ENCODE results near the gene TMEM145. TPM values are rescaled to one million over a fixed set of nuclear protein-coding genes. Genes with fewer than 3 reads are reported as not detected.

TMEM145 gene
- total and polyA plus RNA-seq, 2 donors from 2014 or later, result not detected

- no peak for FAIRE-seq
- H3K36me3 ChIP-seq (ENCODE audit: control insufficient read depth in 2 of 3, insufficient read depth in 3 of 3, low read length in 3 of 3), result peaks cover 0 to 10% (median 3%) of the 10 kb centered on the region in 3 donors
- H3K27me3 ChIP-seq (ENCODE audit: control insufficient read depth, insufficient read depth, low read length), result no peaks in the 10 kb centered on the region
- H3K4me1 ChIP-seq (ENCODE audit: control insufficient read depth in 2 of 3, insufficient read depth in 2 of 3, low read depth in 1 of 3, low read length in 3 of 3), result peaks cover 6 to 42% (median 33%) of the 10 kb centered on the region in 3 donors
- H3K4me3 ChIP-seq (ENCODE audit: low read length in 3 of 3), result peak overlapping the region in 1 of 3 donors; percentile 7
- peak in 2 of 5 donors; percentile 32 to 54 for DNase-seq
- peak overlapping the region; percentile 34 to 43 for H3K27ac ChIP-seq (ENCODE audit: low read depth in 2 of 2, low read length in 2 of 2)
- H3K9me3 ChIP-seq (ENCODE audit: control insufficient read depth in 2 of 3, insufficient read depth in 1 of 3, low read length in 3 of 3), result no peaks in the 10 kb centered on the region
- peak overlapping the region in 1 of 3 donors; percentile 51 for H3K9ac ChIP-seq (ENCODE audit: low read length in 3 of 3)
- no peak for TF ChIP-seq CTCF (IDR thresholded peaks at IDR 0.05; ENCODE audit: borderline replicate concordance, extremely low read depth, insufficient read depth)
- intact Hi-C loops (cut with DNase I), result no loop called here
Measured at GRCh38 chr19:42278452-42279154, 34.5 kb upstream of the TMEM145 start.

- DNase-seq (peak in 1 of 5 donors; percentile 56), FAIRE-seq (no peak)
- Histone ChIP-seq H3K4me1 (ENCODE audit: control insufficient read depth in 2 of 3, insufficient read depth in 2 of 3, low read depth in 1 of 3, low read length in 3 of 3) (peaks cover 6 to 42% (median 33%) of the 10 kb centered on the region in 3 donors), H3K36me3 (ENCODE audit: control insufficient read depth in 2 of 3, insufficient read depth in 3 of 3, low read length in 3 of 3) (peaks cover 0 to 9% (median 3%) of the 10 kb centered on the region in 3 donors), H3K9ac (ENCODE audit: low read length in 3 of 3) (peak overlapping the region in 2 of 3 donors; percentile 27 to 41), H3K27ac (ENCODE audit: low read depth in 2 of 2, low read length in 2 of 2) (peak overlapping the region; percentile 83 to 95), H3K9me3 (ENCODE audit: control insufficient read depth in 2 of 3, insufficient read depth in 1 of 3, low read length in 3 of 3) (no peaks in the 10 kb centered on the region), H3K4me3 (ENCODE audit: low read length in 3 of 3) (peak overlapping the region; percentile 38 to 80 (median 60)), H3K27me3 (ENCODE audit: control insufficient read depth, insufficient read depth, low read length) (no peaks in the 10 kb centered on the region)
- TF ChIP-seq CTCF (IDR thresholded peaks at IDR 0.05; ENCODE audit: borderline replicate concordance, extremely low read depth, insufficient read depth), result no peak
- intact Hi-C loops (cut with DNase I), result no loop called here
Measured at GRCh38 chr19:42279155-42279901, 33.8 kb upstream of the TMEM145 start.

- Histone ChIP-seq H3K4me1 (ENCODE audit: control insufficient read depth in 2 of 3, insufficient read depth in 2 of 3, low read depth in 1 of 3, low read length in 3 of 3) (peaks cover 6 to 46% (median 40%) of the 10 kb centered on the region in 3 donors), H3K4me3 (ENCODE audit: low read length in 3 of 3) (peak overlapping the region; percentile 38 to 80 (median 60)), H3K36me3 (ENCODE audit: control insufficient read depth in 2 of 3, insufficient read depth in 3 of 3, low read length in 3 of 3) (peaks cover 0 to 1% (median 0%) of the 10 kb centered on the region in 3 donors), H3K27ac (ENCODE audit: low read depth in 2 of 2, low read length in 2 of 2) (peak overlapping the region; percentile 83 to 95), H3K9ac (ENCODE audit: low read length in 3 of 3) (peak overlapping the region in 2 of 3 donors; percentile 34 to 67), H3K27me3 (ENCODE audit: control insufficient read depth, insufficient read depth, low read length) (no peaks in the 10 kb centered on the region), H3K9me3 (ENCODE audit: control insufficient read depth in 2 of 3, insufficient read depth in 1 of 3, low read length in 3 of 3) (no peaks in the 10 kb centered on the region)
- intact Hi-C loops (cut with DNase I), result no loop called here
- DNase-seq (peak; percentile 86 to 98 (median 93)), FAIRE-seq (no peak)
- TF ChIP-seq CTCF (IDR thresholded peaks at IDR 0.05; ENCODE audit: borderline replicate concordance, extremely low read depth, insufficient read depth), result peak; percentile 92
Measured at GRCh38 chr19:42279902-42280814, 33.0 kb upstream of the TMEM145 start.

All from kidney (tissue), 14 donors.